Activated CD8-positive, alpha-beta memory T cell treated with anti-CD3 and anti-CD28 coated beads for 4 hours (primary cell): ENCODE results near the gene FIS1.

ENCODE experiments used
- DNase-seq, 2 donors: peaks; one replicate each; pipeline ENCODE4 v3.0.0-alpha.2; 2020; ENCODE audit warnings: low read depth in 2 of 2

Gene FIS1

DNA sequence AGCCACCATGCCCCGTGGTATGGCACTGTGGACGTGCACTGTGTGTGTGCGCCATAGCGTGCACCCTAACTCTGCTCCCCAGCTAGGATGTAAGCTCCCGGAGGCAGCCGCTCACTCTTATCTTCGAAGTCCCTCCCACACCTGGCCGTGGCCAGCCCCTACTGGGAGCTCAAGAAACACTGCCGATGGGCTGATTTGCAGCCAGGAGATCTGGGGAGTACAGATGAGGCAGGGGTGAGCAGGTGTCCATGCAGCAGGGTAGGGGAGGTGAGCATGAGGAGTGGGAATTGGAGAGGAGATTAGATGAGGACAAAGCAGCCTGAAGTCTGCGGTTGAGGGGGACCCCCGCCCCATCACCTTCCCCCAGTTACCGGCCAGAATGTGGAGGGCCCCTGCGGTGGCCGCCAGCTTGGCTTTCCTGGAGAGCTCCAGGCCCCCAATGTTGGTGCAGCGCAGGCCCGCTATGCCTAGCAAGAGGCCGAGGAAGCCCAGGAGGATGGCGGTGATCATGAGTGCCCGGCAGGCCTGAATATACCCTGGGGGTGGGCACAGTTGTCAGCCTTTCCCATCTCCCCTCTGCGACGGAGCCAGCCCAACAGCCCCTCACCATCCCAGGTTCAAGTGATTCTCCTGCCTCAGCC, 10.9 kb downstream of the FIS1 start:
- DNase-seq, result no peak

DNA sequence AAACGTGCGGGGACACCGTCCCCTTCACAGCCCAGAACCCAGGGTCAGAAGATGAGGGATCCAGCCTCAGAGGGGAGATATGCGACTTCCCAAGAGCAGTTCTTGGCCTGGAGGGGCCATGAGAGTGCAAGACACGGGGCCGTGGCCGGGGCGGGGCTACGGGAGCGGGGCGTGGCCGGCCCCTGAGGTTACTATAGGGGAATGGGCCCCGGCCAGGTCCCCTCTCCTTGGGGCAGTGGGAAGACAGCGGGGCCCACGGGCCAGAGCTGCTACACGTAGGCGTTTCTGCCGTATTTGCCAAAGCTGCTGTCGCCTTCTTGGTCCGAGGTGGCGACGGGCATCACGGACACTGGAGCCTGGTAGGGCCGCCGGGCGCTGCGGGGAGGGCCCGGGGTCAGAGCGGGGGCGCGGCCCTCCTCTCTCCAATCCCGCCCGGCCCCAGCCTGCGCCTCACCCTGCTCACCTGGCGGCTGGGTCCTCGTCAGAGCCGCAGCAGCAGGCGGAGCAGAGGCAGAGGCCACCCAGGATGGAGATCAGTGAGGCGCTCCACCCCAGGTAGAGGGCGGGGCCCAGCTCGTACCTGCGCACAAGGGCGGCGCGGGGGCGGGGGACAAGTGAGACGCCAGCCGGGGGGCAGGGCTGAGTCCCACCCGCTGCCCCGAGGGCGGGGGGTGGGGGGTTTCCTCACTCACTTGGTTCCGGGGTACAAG, 12.6 kb downstream of the FIS1 start:
- no peak for DNase-seq

DNA sequence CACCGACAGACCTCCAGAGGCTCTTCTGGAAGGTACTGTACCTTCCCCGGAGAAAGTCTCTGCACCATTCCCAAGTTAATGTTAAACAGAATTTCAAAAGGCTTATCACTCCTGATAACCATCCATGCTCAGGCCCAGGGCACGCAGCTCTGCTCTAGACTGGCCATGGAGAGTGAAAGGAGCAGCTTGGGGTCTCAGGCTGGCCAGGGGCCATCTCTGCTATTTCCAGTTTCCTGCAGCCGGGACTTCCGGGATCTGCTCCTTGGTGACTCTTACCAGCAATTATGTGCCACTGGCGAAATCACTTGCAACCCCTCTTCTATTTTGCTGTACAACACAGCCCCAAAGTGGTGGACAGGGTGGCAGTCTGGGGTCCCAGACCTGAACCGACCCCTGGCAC, 13.2 kb downstream of the FIS1 start:
- no peak for DNase-seq

- no peak for DNase-seq
These were observed 18.2 kb downstream of the FIS1 start for GRCh38 chr7:101226721-101227120.

DNA sequence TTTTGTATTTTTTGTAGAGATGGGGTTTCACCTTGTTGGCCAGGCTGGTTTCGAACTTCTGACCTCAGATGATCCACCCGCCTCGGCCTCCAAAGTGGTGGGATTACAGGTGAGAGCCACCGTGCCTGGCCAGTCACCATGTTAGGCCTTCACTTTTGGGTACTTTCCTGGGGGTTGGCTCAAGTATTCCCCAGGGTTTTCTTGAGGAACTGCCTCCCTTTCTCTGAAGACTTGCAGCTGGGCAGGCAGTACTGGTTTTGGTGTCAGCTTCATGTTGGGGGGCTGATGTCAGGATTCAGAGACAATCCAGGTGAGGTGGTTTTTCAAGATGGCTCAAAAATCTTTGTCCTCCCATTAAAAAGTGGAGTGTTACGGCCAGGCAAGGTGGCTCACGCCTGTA, 19.2 kb downstream of the FIS1 start:
- DNase-seq, result no peak

GRCh38 chr7:101223528-101223927, 21.4 kb downstream of the FIS1 start:
- no peak for DNase-seq

GRCh38 chr7:101222275-101222830, 22.5 kb downstream of the FIS1 start:
- DNase-seq, result no peak

DNA sequence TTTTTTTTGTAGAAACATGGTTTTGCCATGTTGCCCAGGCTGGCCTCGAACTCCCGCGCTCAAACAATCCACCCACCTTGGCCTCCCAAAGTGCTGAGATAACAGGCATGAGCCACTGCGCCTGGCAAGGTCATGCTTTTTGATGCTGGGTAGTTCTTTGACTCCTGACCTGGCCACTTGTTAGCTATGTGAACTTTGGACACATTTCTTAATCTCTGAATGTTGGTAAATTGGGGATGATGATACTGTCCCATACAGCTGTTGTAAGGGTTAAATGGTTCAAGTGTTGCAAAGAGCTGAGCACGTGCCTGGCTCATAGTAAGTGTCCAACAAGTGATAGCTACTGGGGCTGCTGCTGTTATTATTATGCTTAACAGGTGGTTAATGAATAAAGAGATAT, 24.6 kb downstream of the FIS1 start:
- no peak for DNase-seq

- no peak for DNase-seq
These were observed 26.4 kb downstream of the FIS1 start for GRCh38 chr7:101218236-101219125.

- DNase-seq, result peak; percentile 94 to 95
These were observed 27.3 kb downstream of the FIS1 start, which contains the start of the genes PLOD3 and ZNHIT1 for GRCh38 chr7:101217388-101218235. Gene PLOD3 (minus strand): TSS chr7:101217581. CDS start chr7:101217274, 307 bp downstream. Gene ZNHIT1 (plus strand): TSS chr7:101218165. CDS start chr7:101218196, 31 bp downstream.

GRCh38 chr7:101216860-101217387, 28.0 kb downstream of the FIS1 start:
- no peak for DNase-seq

GRCh38 chr7:101216001-101216859, 28.7 kb downstream of the FIS1 start:
- DNase-seq, result no peak

DNA sequence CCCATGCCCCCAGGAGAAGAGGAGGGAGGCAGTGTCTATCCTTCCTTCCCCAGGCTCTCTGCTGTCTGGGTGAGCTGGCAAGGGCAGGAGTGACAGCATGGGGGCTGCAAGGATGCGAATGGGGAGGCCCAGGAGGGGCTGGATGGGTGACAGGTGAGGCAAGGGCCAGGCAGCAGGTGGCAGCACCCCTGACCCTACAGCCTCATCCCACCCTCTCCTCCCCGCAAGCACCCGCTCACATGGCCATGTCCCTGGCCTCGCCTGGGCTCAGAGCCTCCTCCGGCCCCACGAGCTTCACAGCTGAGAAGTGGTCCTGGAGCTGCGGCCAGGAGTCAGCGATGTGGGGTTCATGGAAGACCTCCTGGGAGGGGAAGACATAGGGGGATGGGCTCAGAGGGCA, 32.9 kb downstream of the FIS1 start:
- DNase-seq, result no peak

DNA sequence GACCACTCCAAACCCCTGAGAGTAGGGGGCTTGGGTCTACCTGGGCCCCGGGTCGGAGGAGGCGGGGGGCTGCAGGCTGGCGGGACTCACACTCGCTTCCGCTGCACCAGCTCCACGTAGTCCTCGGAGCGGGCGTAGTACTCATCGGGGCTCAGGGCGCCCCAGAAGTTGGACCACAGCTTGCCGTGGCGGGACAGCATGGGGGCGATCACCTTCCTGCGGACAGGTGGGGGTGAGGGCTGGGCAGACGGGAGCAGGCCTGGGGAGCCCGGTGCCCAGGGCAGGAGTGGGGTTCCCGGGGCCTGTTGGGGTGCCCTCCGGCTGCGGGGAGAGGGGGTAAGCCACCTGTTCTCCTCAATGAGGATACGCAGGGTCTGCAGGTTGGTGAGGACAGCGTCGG, 33.4 kb downstream of the FIS1 start:
- DNase-seq, result no peak

- no peak for DNase-seq
These were observed 34.7 kb downstream of the FIS1 start for GRCh38 chr7:101210143-101210542.

DNA sequence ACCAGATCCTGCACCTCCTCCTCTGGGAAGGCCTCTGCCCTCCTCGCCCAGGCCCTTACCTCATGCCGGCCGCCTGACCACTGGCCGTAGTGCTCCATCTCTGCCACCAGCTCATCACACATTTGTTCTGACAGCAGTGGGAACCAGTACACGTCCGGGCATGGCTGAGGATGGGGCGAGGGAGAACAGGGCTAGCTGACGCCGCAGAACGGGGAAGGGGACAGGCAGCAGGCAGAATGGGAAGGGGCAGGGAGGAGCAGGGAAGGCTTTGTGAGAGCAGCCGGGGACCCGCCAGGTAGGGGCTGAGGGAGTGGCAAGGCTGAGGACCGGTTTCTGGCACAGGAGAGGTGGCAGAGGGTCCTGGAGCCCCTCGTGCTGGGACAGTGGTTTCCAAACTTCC, 36.1 kb downstream of the FIS1 start:
- DNase-seq, result no peak

DNA sequence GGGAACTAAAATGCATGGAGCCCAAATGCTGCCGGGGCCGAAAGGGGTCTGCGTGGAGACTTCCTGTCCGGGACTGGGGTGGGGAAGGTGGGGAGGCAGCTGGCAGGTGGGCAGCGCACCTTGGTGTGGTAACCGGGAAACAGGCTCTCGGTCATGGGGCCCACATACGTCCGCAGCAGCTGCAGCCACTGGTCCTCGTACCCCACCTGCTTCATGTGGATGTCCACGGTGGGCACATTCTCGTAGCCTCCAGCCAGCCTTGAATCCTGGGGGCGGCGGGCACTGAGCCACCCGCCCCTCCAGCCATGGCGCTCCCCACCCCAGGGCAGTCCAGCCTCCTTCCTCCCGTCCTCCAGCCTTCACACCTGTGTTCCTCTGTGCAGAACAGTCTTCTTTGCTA, 37.4 kb downstream of the FIS1 start:
- no peak for DNase-seq

GRCh38 chr7:101206665-101207042, 38.2 kb downstream of the FIS1 start:
- no peak for DNase-seq

- no peak for DNase-seq
These were observed 38.8 kb downstream of the FIS1 start for GRCh38 chr7:101205901-101206664.
